ENCODE results near the gene FOXN1. TPM values are rescaled to one million over a fixed set of nuclear protein-coding genes. Genes with fewer than 3 reads are reported as not detected.

FOXN1 gene
- total and polyA plus RNA-seq, 5 donors, result not detected

GRCh38 chr17:28527859-28528258 lies 21.7 kb downstream of the FOXN1 start:
- Histone ChIP-seq H3K4me1 (ENCODE audit: control insufficient read depth, insufficient read depth, low read length) (no peaks in the 10 kb centered on the region), H3K27me3 (ENCODE audit: control insufficient read depth, insufficient read depth) (no peaks in the 10 kb centered on the region), H3K27ac (ENCODE audit: low read length) (no peak overlapping the region), H3K4me3 (ENCODE audit: low read length) (no peak overlapping the region), H3K9me3 (ENCODE audit: control insufficient read depth, low read length) (no peaks in the 10 kb centered on the region)
- DNase-seq (peak in 1 of 3 donors; percentile 3), ATAC-seq (no peak)
- intact Hi-C loops (cut with DNase I), result no loop called here
- WGBS, result 91% methylated on average over 2 of the region's 2 CpGs

- Histone ChIP-seq H3K4me3 (ENCODE audit: low read length) (no peak overlapping the region), H3K4me1 (ENCODE audit: control insufficient read depth, insufficient read depth, low read length) (no peaks in the 10 kb centered on the region), H3K27ac (ENCODE audit: low read length) (no peak overlapping the region), H3K9me3 (ENCODE audit: control insufficient read depth, low read length) (no peaks in the 10 kb centered on the region), H3K27me3 (ENCODE audit: control insufficient read depth, insufficient read depth) (no peaks in the 10 kb centered on the region)
- WGBS, result 74% methylated on average over 9 of the region's 9 CpGs
- intact Hi-C loops (cut with DNase I), result no loop called here
- DNase-seq (peak in 1 of 3 donors; percentile 27), ATAC-seq (no peak)
Observed at GRCh38 chr17:28528327-28529012, 22.3 kb downstream of the FOXN1 start.

GRCh38 chr17:28529013-28529400 lies 22.9 kb downstream of the FOXN1 start:
- Histone ChIP-seq H3K4me1 (ENCODE audit: control insufficient read depth, insufficient read depth, low read length) (no peaks in the 10 kb centered on the region), H3K9me3 (ENCODE audit: control insufficient read depth, low read length) (no peaks in the 10 kb centered on the region), H3K4me3 (ENCODE audit: low read length) (no peak overlapping the region), H3K27ac (ENCODE audit: low read length) (no peak overlapping the region), H3K27me3 (ENCODE audit: control insufficient read depth, insufficient read depth) (no peaks in the 10 kb centered on the region)
- intact Hi-C loops (cut with DNase I), result no loop called here
- ATAC-seq (no peak), DNase-seq (peak in 1 of 3 donors; percentile 3)
- WGBS, result 87% methylated on average over 3 of the region's 3 CpGs

GRCh38 chr17:28530250-28530649 lies 24.1 kb downstream of the FOXN1 start:
- no peak overlapping the region for H3K27ac ChIP-seq (ENCODE audit: low read length)
- intact Hi-C loops (cut with DNase I), result no loop called here
- no peak overlapping the region for H3K4me3 ChIP-seq (ENCODE audit: low read length)
- no peaks in the 10 kb centered on the region for H3K4me1 ChIP-seq (ENCODE audit: control insufficient read depth, insufficient read depth, low read length)
- no peaks in the 10 kb centered on the region for H3K27me3 ChIP-seq (ENCODE audit: control insufficient read depth, insufficient read depth)
- no peaks in the 10 kb centered on the region for H3K9me3 ChIP-seq (ENCODE audit: control insufficient read depth, low read length)
- 85% methylated on average over 4 of the region's 4 CpGs for WGBS
- ATAC-seq (no peak), DNase-seq (no peak)

GRCh38 chr17:28530926-28531325 lies 24.8 kb downstream of the FOXN1 start:
- DNase-seq (peak in 1 of 3 donors; percentile 9), ATAC-seq (no peak)
- Histone ChIP-seq H3K27ac (ENCODE audit: low read length) (no peak overlapping the region), H3K27me3 (ENCODE audit: control insufficient read depth, insufficient read depth) (no peaks in the 10 kb centered on the region), H3K4me3 (ENCODE audit: low read length) (no peak overlapping the region), H3K9me3 (ENCODE audit: control insufficient read depth, low read length) (no peaks in the 10 kb centered on the region), H3K4me1 (ENCODE audit: control insufficient read depth, insufficient read depth, low read length) (no peaks in the 10 kb centered on the region)
- intact Hi-C loops (cut with DNase I), result no loop called here
- WGBS, result 72% methylated on average over 7 of the region's 7 CpGs

GRCh38 chr17:28532050-28532960 lies 26.2 kb downstream of the FOXN1 start:
- Histone ChIP-seq H3K4me1 (ENCODE audit: control insufficient read depth, insufficient read depth, low read length) (no peaks in the 10 kb centered on the region), H3K27me3 (ENCODE audit: control insufficient read depth, insufficient read depth) (no peaks in the 10 kb centered on the region), H3K9me3 (ENCODE audit: control insufficient read depth, low read length) (no peaks in the 10 kb centered on the region), H3K27ac (ENCODE audit: low read length) (no peak overlapping the region), H3K4me3 (ENCODE audit: low read length) (no peak overlapping the region)
- intact Hi-C loops (cut with DNase I), result no loop called here
- ATAC-seq (no peak), DNase-seq (no peak)
- 75% methylated on average over 7 of the region's 7 CpGs for WGBS

GRCh38 chr17:28533091-28533807 lies 27.1 kb downstream of the FOXN1 start:
- H3K4me3 ChIP-seq (ENCODE audit: low read length), result no peak overlapping the region
- 77% methylated on average over 16 of the region's 16 CpGs for WGBS
- no peaks in the 10 kb centered on the region for H3K4me1 ChIP-seq (ENCODE audit: control insufficient read depth, insufficient read depth, low read length)
- no peaks in the 10 kb centered on the region for H3K27me3 ChIP-seq (ENCODE audit: control insufficient read depth, insufficient read depth)
- ATAC-seq (no peak), DNase-seq (no peak)
- H3K27ac ChIP-seq (ENCODE audit: low read length), result no peak overlapping the region
- intact Hi-C loops (cut with DNase I), result no loop called here
- no peaks in the 10 kb centered on the region for H3K9me3 ChIP-seq (ENCODE audit: control insufficient read depth, low read length)

GRCh38 chr17:28534740-28535375 lies 28.7 kb downstream of the FOXN1 start:
- Histone ChIP-seq H3K27ac (ENCODE audit: low read length) (no peak overlapping the region), H3K9me3 (ENCODE audit: control insufficient read depth, low read length) (no peaks in the 10 kb centered on the region), H3K27me3 (ENCODE audit: control insufficient read depth, insufficient read depth) (no peaks in the 10 kb centered on the region), H3K4me3 (ENCODE audit: low read length) (no peak overlapping the region), H3K4me1 (ENCODE audit: control insufficient read depth, insufficient read depth, low read length) (no peaks in the 10 kb centered on the region)
- intact Hi-C loops (cut with DNase I), result no loop called here
- WGBS, result 86% methylated on average over 11 of the region's 11 CpGs
- DNase-seq (no peak), ATAC-seq (no peak)

GRCh38 chr17:28536532-28537218 lies 30.5 kb downstream of the FOXN1 start:
- Histone ChIP-seq H3K27ac (ENCODE audit: low read length) (no peak overlapping the region), H3K9me3 (ENCODE audit: control insufficient read depth, low read length) (no peaks in the 10 kb centered on the region), H3K4me1 (ENCODE audit: control insufficient read depth, insufficient read depth, low read length) (no peaks in the 10 kb centered on the region), H3K4me3 (ENCODE audit: low read length) (no peak overlapping the region), H3K27me3 (ENCODE audit: control insufficient read depth, insufficient read depth) (no peaks in the 10 kb centered on the region)
- DNase-seq, result no peak
- no peak for ATAC-seq
- 65% methylated on average over 9 of the region's 9 CpGs for WGBS
- intact Hi-C loops (cut with DNase I), result no loop called here

- Histone ChIP-seq H3K4me1 (ENCODE audit: control insufficient read depth, insufficient read depth, low read length) (no peaks in the 10 kb centered on the region), H3K4me3 (ENCODE audit: low read length) (no peak overlapping the region), H3K27ac (ENCODE audit: low read length) (no peak overlapping the region), H3K27me3 (ENCODE audit: control insufficient read depth, insufficient read depth) (no peaks in the 10 kb centered on the region), H3K9me3 (ENCODE audit: control insufficient read depth, low read length) (no peaks in the 10 kb centered on the region)
- ATAC-seq (no peak), DNase-seq (no peak)
- 69% methylated on average over 12 of the region's 12 CpGs for WGBS
- intact Hi-C loops (cut with DNase I), result no loop called here
Observed at GRCh38 chr17:28537219-28537610, 31.1 kb downstream of the FOXN1 start.
